ENCODE measurements around the gene BCL11B.

BCL11B gene

DNA sequence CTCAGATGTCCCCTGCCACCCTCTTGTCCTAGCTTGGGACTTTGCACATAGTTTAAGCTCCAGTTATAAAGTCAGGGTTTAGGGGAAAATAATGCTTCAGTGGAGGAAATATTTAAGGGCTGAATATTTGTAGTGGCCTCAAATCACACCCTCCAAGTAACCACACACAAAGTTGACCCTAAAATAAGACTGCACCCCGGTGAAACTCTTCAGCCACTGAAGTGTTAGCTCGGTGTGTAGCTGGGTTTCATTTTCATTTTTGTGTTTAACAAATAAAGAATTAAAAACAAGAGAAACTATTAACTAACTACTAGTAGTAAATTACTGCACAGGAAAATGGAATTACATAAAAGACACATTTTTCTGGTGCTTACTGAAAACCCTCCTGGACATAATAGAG, 14.8 kb upstream of the BCL11B start:
- DNase-seq (ENCODE audit: low spot score), result no peak

DNA sequence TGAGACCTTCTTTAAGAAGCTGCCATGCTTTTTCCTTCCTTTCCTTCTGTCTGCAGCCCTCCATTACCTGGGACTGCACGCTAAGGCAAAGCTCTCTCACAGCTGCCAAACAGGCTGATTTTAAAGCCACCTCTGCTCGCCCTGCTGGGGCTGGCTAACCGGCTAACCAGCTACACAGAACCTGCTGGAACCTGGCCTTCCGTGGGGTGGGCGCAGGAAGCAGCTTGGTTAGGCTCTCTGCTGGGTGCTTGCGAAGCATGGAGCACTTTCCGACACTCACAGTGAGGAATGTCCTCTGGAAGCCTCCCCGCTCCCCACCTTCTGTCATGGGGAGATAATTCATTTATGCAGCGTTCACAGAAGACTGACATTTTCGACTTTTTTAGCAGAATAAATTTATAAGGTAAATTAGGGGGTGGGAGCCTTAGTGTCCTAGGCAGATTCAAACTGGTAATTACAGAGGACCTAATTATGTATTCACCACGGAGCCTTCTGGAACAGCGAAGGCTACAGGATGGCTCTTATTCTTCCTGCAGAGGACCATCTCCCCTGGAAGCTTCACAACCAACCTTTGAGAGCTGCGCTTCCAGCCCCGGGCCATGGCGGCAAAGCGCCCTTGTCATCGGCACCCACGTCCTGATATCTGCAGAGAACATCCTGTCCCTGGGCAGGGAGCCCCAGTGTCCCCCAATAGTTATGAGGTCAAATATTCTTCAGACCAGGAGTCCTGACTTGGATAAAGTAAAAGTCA, 12.4 kb upstream of the BCL11B start:
- no peak for DNase-seq (ENCODE audit: low spot score)

- no peak for DNase-seq (ENCODE audit: low spot score)
These were observed 10.5 kb upstream of the BCL11B start for GRCh38 chr14:99282261-99283050.

GRCh38 chr14:99281396-99281795, 9.4 kb upstream of the BCL11B start:
- no peak for DNase-seq (ENCODE audit: low spot score)

GRCh38 chr14:99280852-99281251, 8.9 kb upstream of the BCL11B start:
- no peak for DNase-seq (ENCODE audit: low spot score)

- DNase-seq (ENCODE audit: low spot score), result no peak
These were observed 8.2 kb upstream of the BCL11B start for GRCh38 chr14:99280066-99280731.

GRCh38 chr14:99278836-99279235, 6.8 kb upstream of the BCL11B start:
- no peak for DNase-seq (ENCODE audit: low spot score)

GRCh38 chr14:99277530-99277929, 5.5 kb upstream of the BCL11B start:
- peak; percentile 76 for DNase-seq (ENCODE audit: low spot score)

GRCh38 chr14:99276482-99276881, 4.5 kb upstream of the BCL11B start:
- no peak for DNase-seq (ENCODE audit: low spot score)

DNA sequence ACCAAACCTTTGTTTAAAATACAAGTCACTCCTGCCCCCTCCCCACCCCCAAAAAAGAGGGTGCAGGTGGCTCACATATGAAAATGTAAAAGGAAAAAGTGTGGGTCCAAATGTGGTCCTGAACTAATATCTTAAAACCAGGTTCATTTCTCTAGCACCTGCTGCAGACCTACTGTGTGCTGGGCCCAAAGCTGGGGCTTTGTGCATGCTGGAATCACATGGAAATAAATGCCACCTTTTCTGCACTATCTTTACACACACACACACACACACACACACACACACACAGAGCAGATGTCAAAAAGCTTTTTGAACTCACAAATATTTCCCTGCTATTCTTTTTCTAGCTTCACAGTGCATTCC, 3.2 kb upstream of the BCL11B start:
- DNase-seq (ENCODE audit: low spot score), result no peak

GRCh38 chr14:99274346-99275221, 2.6 kb upstream of the BCL11B start:
- no peak for DNase-seq (ENCODE audit: low spot score)

DNA sequence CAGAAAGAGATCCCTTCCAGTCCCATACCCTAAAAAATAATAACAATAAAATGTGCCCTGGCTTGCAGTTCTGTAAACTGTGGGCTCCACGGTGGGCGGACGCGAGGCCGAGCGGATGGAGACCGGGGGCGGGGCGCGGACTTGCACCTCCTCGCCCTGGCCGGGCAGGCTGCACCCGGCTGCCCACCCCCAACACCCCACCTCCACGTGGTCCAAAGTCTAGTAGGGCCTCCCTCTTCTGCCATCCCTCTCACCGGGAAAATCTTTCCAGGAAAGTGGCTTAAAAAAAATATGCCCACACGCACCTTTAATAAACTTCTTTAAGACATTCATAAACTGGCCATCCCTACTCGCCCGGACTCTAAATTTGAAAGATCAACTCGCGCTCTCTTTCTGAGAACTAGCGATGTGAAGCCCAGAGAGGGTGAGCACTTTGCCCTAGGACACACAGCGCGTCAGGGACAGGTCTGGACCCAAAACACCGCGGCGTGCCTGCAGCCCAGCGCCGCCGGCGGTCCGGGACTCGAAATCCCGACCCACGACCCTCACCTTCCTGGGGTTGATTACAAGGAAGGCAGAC, 1.9 kb upstream of the BCL11B start:
- DNase-seq (ENCODE audit: low spot score), result no peak

DNA sequence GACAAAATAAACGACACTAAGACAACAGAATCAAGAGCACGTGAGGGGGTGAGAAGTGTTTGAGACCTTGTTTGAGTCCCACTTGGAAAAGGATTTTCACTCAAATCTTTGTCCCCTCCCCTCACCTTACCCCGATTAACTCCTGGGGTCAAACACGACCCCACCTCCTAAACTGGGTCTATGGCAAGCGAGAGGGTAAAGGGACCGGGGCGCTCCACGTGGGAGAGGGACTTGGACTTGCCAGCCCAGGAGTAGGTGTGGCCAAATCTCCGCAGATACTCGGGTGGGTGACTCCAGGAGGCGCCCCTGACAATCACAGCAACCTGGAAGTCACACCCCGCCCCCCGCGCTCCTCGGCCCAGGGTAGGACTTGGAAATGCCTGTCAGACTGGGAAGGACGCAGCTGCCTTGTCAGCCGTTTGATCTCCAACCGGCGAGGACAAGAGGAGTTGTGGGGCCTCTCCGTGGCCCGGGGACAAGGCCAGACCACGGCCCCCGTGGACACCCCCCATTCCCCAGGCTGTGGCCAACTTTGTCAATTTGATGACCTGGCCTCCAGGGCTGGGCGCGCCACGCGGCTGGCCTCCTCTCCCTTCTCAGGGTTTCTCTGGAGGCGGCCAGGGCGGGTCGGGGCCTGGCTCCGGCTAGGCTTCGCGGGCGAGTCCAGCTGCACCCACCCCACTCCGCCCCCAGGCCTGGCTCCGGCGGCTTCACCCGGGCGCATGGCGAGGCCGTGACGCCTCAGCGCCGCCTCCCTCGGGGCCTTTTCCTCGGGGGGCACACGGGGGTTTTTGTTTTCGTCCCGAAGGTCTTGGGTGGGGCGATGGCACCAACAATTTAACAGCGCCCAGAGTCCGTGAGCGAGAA, 1.1 kb upstream of the BCL11B start:
- DNase-seq (ENCODE audit: low spot score), result no peak

- DNase-seq (ENCODE audit: low spot score), result no peak
These were observed 568 bp upstream of the BCL11B start for GRCh38 chr14:99272632-99272898.

- no peak for DNase-seq (ENCODE audit: low spot score)
These were observed 616 bp downstream of the BCL11B start for GRCh38 chr14:99271221-99271941.

- no peak for DNase-seq (ENCODE audit: low spot score)
These were observed 1.4 kb downstream of the BCL11B start for GRCh38 chr14:99270458-99271220.

- no peak for DNase-seq (ENCODE audit: low spot score)
These were observed 2.9 kb downstream of the BCL11B start for GRCh38 chr14:99268810-99269707.

Measured in putamen (tissue), 1 donor.